ENCODE measurements around the gene CORO7. TPM values are rescaled to one million over a fixed set of nuclear protein-coding genes. Genes with fewer than 3 reads are reported as not detected.

CORO7 gene
- total RNA-seq, 1 experiment from 2014 or later, result 14.3 TPM

- no peak overlapping the region for H3K9ac ChIP-seq (ENCODE audit: low read length)
- no peaks in the 10 kb centered on the region for H3K4me1 ChIP-seq (ENCODE audit: insufficient read depth, low read length)
- H4K20me1 ChIP-seq (ENCODE audit: low read length), result no peaks in the 10 kb centered on the region
- no peaks in the 10 kb centered on the region for H3K9me2 ChIP-seq (replicated peaks; ENCODE audit: low read length)
- no peaks in the 10 kb centered on the region for H3F3A ChIP-seq (ENCODE audit: low read length, unreplicated experiment)
- CTCF ChIA-PET, result no interaction called here
- POLR2A ChIA-PET (ENCODE audit: unreplicated experiment), result no interaction called here
- no peaks in the 10 kb centered on the region for H3K9me3 ChIP-seq (ENCODE audit: low read length)
- H3K27me3 ChIP-seq (ENCODE audit: low read length), result no peaks in the 10 kb centered on the region
- no peaks in the 10 kb centered on the region for H3K79me2 ChIP-seq (ENCODE audit: low read length)
- intact Hi-C loops (cut with micrococcal nuclease), result no loop called here
- H3K4me2 ChIP-seq (ENCODE audit: low read length), result no peak overlapping the region
- H3K27ac ChIP-seq (ENCODE audit: low read length), result no peak overlapping the region
- TSS peak; percentile 10 for BruUV-seq (replicated peaks)
- H3K4me3 ChIP-seq (ENCODE audit: low read length), result no peak overlapping the region
- H3K36me3 ChIP-seq (ENCODE audit: low read depth, low read length), result no peaks in the 10 kb centered on the region
- DNase-seq (no peak), ATAC-seq (no peak)
- no peak for TF ChIP-seq CTCF (conservative IDR thresholded peaks at IDR 0.05; ENCODE audit: low read depth, low read length)
- no peak for TF ChIP-seq EZH2 (IDR thresholded peaks at IDR 0.05; ENCODE audit: low read length, unreplicated experiment)
- no peak for TF ChIP-seq EZH2phosphoT487 (IDR thresholded peaks at IDR 0.05; ENCODE audit: borderline replicate concordance, low read length)
- no peak overlapping the region for H2AFZ ChIP-seq (ENCODE audit: low read length)
Observed at GRCh38 chr16:4337540-4338088, 78.8 kb downstream of the CORO7 start.

DNA sequence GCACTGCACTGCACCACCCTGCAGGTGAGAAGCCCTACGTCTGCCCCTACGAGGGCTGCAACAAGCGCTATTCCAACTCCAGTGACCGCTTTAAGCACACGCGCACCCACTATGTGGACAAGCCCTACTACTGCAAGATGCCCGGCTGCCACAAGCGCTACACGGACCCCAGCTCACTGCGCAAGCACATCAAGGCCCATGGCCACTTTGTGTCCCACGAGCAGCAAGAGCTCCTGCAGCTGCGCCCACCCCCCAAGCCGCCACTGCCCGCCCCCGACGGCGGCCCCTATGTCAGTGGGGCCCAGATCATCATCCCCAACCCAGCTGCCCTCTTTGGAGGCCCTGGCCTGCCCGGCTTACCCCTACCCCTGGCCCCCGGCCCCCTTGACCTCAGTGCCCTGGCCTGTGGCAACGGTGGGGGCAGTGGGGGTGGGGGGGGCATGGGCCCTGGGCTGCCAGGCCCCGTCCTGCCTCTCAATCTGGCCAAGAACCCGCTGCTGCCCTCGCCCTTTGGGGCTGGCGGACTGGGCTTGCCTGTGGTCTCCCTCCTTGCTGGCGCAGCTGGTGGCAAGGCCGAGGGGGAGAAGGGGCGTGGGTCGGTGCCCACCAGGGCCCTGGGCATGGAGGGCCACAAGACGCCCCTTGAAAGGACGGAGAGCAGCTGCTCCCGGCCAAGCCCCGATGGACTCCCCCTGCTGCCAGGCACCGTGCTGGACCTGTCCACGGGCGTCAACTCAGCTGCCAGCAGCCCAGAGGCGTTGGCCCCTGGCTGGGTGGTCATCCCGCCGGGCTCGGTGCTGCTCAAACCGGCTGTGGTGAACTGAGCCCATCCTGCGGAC is 79.5 kb downstream of the CORO7 start:
- ATAC-seq, result no peak
- DNase-seq, result no peak
- no peaks in the 10 kb centered on the region for H3K27me3 ChIP-seq (ENCODE audit: low read length)
- POLR2A ChIA-PET (ENCODE audit: unreplicated experiment), result no interaction called here
- BruUV-seq (replicated peaks), result no TSS peak
- H3K36me3 ChIP-seq (ENCODE audit: low read depth, low read length), result no peaks in the 10 kb centered on the region
- no peaks in the 10 kb centered on the region for H3K9me3 ChIP-seq (ENCODE audit: low read length)
- H3K4me3 ChIP-seq (ENCODE audit: low read length), result no peak overlapping the region
- intact Hi-C loops (cut with micrococcal nuclease), result no loop called here
- H3K4me2 ChIP-seq (ENCODE audit: low read length), result no peak overlapping the region
- no peaks in the 10 kb centered on the region for H3K9me2 ChIP-seq (replicated peaks; ENCODE audit: low read length)
- no peaks in the 10 kb centered on the region for H3K4me1 ChIP-seq (ENCODE audit: insufficient read depth, low read length)
- H3K79me2 ChIP-seq (ENCODE audit: low read length), result no peaks in the 10 kb centered on the region
- no peaks in the 10 kb centered on the region for H4K20me1 ChIP-seq (ENCODE audit: low read length)
- CTCF ChIA-PET, result no interaction called here
- H2AFZ ChIP-seq (ENCODE audit: low read length), result no peak overlapping the region
- H3F3A ChIP-seq (ENCODE audit: low read length, unreplicated experiment), result no peaks in the 10 kb centered on the region
- TF ChIP-seq CTCF (conservative IDR thresholded peaks at IDR 0.05; ENCODE audit: low read depth, low read length) (no peak), EZH2 (IDR thresholded peaks at IDR 0.05; ENCODE audit: low read length, unreplicated experiment) (no peak), EZH2phosphoT487 (IDR thresholded peaks at IDR 0.05; ENCODE audit: borderline replicate concordance, low read length) (no peak)
- no peak overlapping the region for H3K9ac ChIP-seq (ENCODE audit: low read length)
- H3K27ac ChIP-seq (ENCODE audit: low read length), result no peak overlapping the region
